C4-2B (cell line): ENCODE results near the gene ATP5PO.

ENCODE experiments used
- ZFX ChIP-seq: fragments of 450-650 bp; IDR thresholded peaks from 2 replicates; pipeline ENCODE4 v1.6.1; 2017
- TF ChIP-seq, protein P1 (sequence below): fragments of 450-650 bp; conservative IDR thresholded peaks from 2 replicates; pipeline ENCODE4 v1.5.1; 2017; ENCODE audit warnings: mild to moderate bottlenecking

DNA sequence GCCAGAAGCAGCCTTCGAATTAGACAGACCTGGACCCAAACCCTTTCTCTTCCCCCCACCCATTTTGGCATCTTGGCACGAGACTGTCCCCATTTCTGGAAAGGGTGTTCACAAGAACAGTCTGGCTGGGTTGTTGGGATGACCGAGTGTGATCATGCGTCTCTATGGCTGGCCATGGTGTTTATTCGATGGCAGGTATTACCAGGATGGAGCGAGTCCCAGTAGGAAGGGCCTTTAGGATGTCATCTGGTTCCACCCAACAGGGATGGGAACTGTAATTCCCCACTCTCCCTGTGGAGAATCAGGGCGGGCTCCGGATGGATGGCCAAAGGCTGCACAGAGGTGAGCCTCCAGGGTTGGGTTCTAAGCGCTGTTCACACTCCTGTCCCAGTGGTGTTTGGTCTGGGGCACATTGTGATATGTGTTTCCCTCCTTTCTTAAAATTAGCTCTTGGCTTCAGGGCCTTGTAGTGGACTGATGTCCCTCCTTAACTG lies 33.4 kb upstream of the ATP5PO start:
- TF ChIP-seq, protein P1, sequence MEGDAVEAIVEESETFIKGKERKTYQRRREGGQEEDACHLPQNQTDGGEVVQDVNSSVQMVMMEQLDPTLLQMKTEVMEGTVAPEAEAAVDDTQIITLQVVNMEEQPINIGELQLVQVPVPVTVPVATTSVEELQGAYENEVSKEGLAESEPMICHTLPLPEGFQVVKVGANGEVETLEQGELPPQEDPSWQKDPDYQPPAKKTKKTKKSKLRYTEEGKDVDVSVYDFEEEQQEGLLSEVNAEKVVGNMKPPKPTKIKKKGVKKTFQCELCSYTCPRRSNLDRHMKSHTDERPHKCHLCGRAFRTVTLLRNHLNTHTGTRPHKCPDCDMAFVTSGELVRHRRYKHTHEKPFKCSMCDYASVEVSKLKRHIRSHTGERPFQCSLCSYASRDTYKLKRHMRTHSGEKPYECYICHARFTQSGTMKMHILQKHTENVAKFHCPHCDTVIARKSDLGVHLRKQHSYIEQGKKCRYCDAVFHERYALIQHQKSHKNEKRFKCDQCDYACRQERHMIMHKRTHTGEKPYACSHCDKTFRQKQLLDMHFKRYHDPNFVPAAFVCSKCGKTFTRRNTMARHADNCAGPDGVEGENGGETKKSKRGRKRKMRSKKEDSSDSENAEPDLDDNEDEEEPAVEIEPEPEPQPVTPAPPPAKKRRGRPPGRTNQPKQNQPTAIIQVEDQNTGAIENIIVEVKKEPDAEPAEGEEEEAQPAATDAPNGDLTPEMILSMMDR, result no peak
- TF ChIP-seq ZFX, result no peak
